Measurements from ENCODE around the gene TPM4.

DNA sequence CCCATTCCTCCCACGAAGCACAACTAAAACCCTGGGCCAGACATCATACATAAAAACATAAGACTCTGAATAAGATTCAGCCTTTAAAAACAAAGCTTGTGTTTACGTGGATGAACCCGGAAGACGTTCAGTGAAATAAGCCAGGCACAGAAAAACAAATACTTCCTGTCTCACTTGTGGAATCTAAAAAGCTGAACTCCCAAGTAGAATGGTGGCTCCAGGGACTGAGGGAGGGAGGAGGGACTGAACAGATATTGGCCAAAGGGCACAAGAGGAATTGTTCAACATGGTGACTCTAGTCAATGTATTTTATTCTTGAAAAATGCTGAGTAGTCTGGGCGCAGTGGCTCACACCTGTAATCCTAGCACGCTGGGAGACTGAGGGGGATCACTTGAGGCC lies 35.7 kb upstream of the TPM4 start:
- no peak for TF ChIP-seq POLR2A (IDR thresholded peaks at IDR 0.05; ENCODE audit: low read depth, low read length)
- TF ChIP-seq TAF1 (IDR thresholded peaks at IDR 0.05; ENCODE audit: low read depth, low read length), result no peak
- TF ChIP-seq POLR2AphosphoS5 (IDR thresholded peaks at IDR 0.05; ENCODE audit: low read depth, low read length), result no peak
- TF ChIP-seq SPI1 (IDR thresholded peaks at IDR 0.05; ENCODE audit: low read depth, low read length), result no peak
- no peak for TF ChIP-seq POU2F2 (IDR thresholded peaks at IDR 0.05; ENCODE audit: low read depth, low read length)

All from GM12891 (cell line).